ENCODE results near the gene COG7. TPM values are rescaled to one million over a fixed set of nuclear protein-coding genes. Genes with fewer than 3 reads are reported as not detected.
A peak's percentile ranks its signal among the peaks of the same experiment; 100 is the strongest.

Gene COG7
- total RNA-seq, 3 donors from 2014 or later = 25.4 to 40.5 (median 32.6) TPM

GRCh38 chr16:23420011-23420410 is 33.0 kb downstream of the COG7 start:
- DNase-seq (no peak), ATAC-seq (no peak)
- TF ChIP-seq CTCF (IDR thresholded peaks at IDR 0.05) = no peak
- no peaks in the 10 kb centered on the region for H3K9me3 ChIP-seq
- intact Hi-C loops (cut with DNase I, micrococcal nuclease) = no loop called here
- peaks cover 19% of the 10 kb centered on the region for H3K4me1 ChIP-seq (ENCODE audit: low read depth)
- H3K36me3 ChIP-seq (ENCODE audit: low read depth) = no peaks in the 10 kb centered on the region
- H3K4me3 ChIP-seq = no peak overlapping the region

- Histone ChIP-seq H3K36me3 (ENCODE audit: low read depth) (peaks cover 11% of the 10 kb centered on the region), H3K4me3 (no peak overlapping the region), H3K4me1 (ENCODE audit: low read depth) (no peaks in the 10 kb centered on the region), H3K9me3 (no peaks in the 10 kb centered on the region)
- no peak for DNase-seq
- intact Hi-C loops (cut with DNase I, micrococcal nuclease) = no loop called here
- no peak for TF ChIP-seq CTCF (IDR thresholded peaks at IDR 0.05)
- ATAC-seq = peak; percentile 9
Measured at GRCh38 chr16:23416816-23417215, 36.2 kb downstream of the COG7 start.

DNA sequence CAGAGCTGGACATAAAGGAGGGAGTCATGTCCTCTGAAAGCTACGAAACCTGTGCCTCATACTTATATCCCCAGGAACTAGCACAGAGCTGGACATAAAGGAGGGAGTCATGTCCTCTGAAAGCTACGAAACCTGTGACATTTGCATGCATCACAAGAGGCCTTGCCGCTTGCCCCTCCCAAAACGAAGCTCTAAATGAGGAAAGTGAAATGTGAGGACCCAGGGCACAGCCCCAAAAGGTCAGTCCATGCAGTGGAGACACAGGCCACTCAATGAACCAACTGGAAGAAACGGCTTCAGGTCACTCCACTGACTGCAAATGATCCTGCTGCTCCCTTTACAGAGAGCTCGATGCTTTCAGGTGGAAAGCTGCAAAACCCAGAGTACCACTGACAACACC is 38.3 kb downstream of the COG7 start:
- no peak for TF ChIP-seq CTCF (IDR thresholded peaks at IDR 0.05)
- ATAC-seq = no peak

DNA sequence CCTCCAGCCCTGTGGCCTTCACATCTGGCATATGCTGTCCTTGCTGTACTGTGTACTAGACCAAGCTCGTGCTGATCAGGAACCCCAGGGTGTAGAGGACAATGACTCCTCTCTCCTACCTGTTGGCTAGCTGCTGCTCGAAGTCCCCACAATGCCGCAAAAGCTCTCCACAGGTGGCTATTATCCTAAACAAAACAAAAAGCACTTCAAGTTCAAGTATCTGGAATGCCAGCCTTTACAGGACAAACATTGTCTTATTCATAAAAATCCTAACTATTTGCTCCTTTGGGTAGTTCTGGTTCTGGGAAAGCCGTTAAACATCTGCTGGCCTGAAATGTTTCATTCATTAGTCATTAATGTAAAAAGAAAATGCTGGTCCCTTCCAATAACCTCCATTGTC is 42.8 kb downstream of the COG7 start:
- Histone ChIP-seq H3K4me3 (no peak overlapping the region), H3K36me3 (ENCODE audit: low read depth) (peaks cover 12% of the 10 kb centered on the region), H3K4me1 (ENCODE audit: low read depth) (peaks cover 4% of the 10 kb centered on the region), H3K9me3 (no peaks in the 10 kb centered on the region)
- intact Hi-C loops (cut with DNase I, micrococcal nuclease) = no loop called here
- ATAC-seq (peak; percentile 44), DNase-seq (no peak)
- no peak for TF ChIP-seq CTCF (IDR thresholded peaks at IDR 0.05)

More for the DNA sequence above, 38.3 kb downstream of the COG7 start:
- Histone ChIP-seq H3K36me3 (ENCODE audit: low read depth) (peaks cover 12% of the 10 kb centered on the region), H3K4me1 (ENCODE audit: low read depth) (no peaks in the 10 kb centered on the region), H3K4me3 (no peak overlapping the region), H3K9me3 (no peaks in the 10 kb centered on the region)
- intact Hi-C loops (cut with DNase I, micrococcal nuclease) = no loop called here
- no peak for DNase-seq

DNA sequence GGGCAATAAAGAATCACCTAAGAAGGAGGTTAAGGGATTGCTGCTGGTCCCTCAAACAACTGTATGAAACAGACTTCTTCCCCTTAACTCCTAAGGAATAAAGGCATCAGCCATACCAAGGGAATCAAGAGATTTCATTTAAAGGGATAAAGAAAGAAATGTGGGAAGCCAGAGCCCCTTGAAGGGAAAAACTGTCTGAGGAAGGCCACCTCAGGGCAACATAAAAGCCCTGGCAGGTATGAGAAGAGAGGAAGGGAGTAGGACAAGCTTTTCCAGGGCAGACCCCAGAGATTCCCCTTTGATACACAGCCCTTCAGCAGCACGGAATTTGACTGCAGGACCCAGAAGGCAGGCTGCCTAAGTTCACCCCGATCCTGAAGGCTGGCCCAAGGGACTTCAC is 43.5 kb downstream of the COG7 start:
- Histone ChIP-seq H3K9me3 (no peaks in the 10 kb centered on the region), H3K4me3 (no peak overlapping the region), H3K4me1 (ENCODE audit: low read depth) (peaks cover 4% of the 10 kb centered on the region), H3K36me3 (ENCODE audit: low read depth) (peaks cover 12% of the 10 kb centered on the region)
- DNase-seq = no peak
- TF ChIP-seq CTCF (IDR thresholded peaks at IDR 0.05) = no peak
- ATAC-seq = no peak
- intact Hi-C loops (cut with DNase I, micrococcal nuclease) = no loop called here

GRCh38 chr16:23408823-23409298 is 44.1 kb downstream of the COG7 start:
- H3K9me3 ChIP-seq = no peaks in the 10 kb centered on the region
- peaks cover 4% of the 10 kb centered on the region for H3K4me1 ChIP-seq (ENCODE audit: low read depth)
- DNase-seq = peak; percentile 74 to 83 (median 78)
- TF ChIP-seq CTCF (IDR thresholded peaks at IDR 0.05) = no peak
- intact Hi-C loops (cut with DNase I, micrococcal nuclease) = no loop called here
- no peak overlapping the region for H3K4me3 ChIP-seq
- ATAC-seq = peak; percentile 98
- peaks cover 12% of the 10 kb centered on the region for H3K36me3 ChIP-seq (ENCODE audit: low read depth)

Measured in mucosa of descending colon (tissue), 3 donors.